Ramos (cell line): ENCODE results near the gene HDAC5.
"Not testable (repeated sequence)": the region's sequence is repeated elsewhere in the genome, so short reads cannot be mapped to it uniquely, and the experiment has no call there.

Source experiments
- in situ Hi-C: fragments of 300-500 bp; cut with MboI; formaldehyde crosslinking; loops from one replicate; pipeline ENCODE4 v1.14.3; 2022; ENCODE audit warnings: low sequenced_read_pairs; ENCODE audit not compliant: unreplicated experiment

The HDAC5 gene

GRCh38 chr17:44123356-44124117 is at the start of gene HDAC5:
Gene HDAC5, minus strand, starts transcription at chr17:44123641. Its CDS starts 6,126 bp downstream, at chr17:44117515.
- in situ Hi-C loops = no loop called here

GRCh38 chr17:44171931-44172455 is 48.6 kb upstream of the HDAC5 start:
- in situ Hi-C loops = no loop called here

- in situ Hi-C loops = no loop called here
Observed at GRCh38 chr17:44170499-44171201, 47.2 kb upstream of the HDAC5 start, which contains the start of gene ASB16. Gene ASB16, plus strand, starts transcription at chr17:44170704. Its CDS starts 86 bp downstream, at chr17:44170790.

- in situ Hi-C loops = no loop called here
Observed at GRCh38 chr17:44170135-44170498, 46.7 kb upstream of the HDAC5 start.

- in situ Hi-C loops = no loop called here
Observed at GRCh38 chr17:44167181-44167861, 43.9 kb upstream of the HDAC5 start.

- in situ Hi-C loops = no loop called here
Observed at GRCh38 chr17:44164476-44164875, 41.0 kb upstream of the HDAC5 start.

GRCh38 chr17:44159519-44160210 is 36.2 kb upstream of the HDAC5 start:
- in situ Hi-C loops = no loop called here

GRCh38 chr17:44155488-44155887 is 32.0 kb upstream of the HDAC5 start:
- in situ Hi-C loops = no loop called here

GRCh38 chr17:44152875-44153274 is 29.4 kb upstream of the HDAC5 start:
- in situ Hi-C loops = no loop called here

GRCh38 chr17:44149750-44150329 is 26.4 kb upstream of the HDAC5 start:
- in situ Hi-C loops = no loop called here

- in situ Hi-C loops = not testable (repeated sequence)
Observed at GRCh38 chr17:44149066-44149465, 25.6 kb upstream of the HDAC5 start.

GRCh38 chr17:44147812-44148211 is 24.4 kb upstream of the HDAC5 start:
- in situ Hi-C loops = no loop called here

GRCh38 chr17:44146375-44147346 is 23.2 kb upstream of the HDAC5 start:
- in situ Hi-C loops = no loop called here

- in situ Hi-C loops = no loop called here
Observed at GRCh38 chr17:44144966-44145739, 21.7 kb upstream of the HDAC5 start.

GRCh38 chr17:44143921-44144320 is 20.5 kb upstream of the HDAC5 start:
- in situ Hi-C loops = not testable (repeated sequence)

GRCh38 chr17:44137891-44138709 is 14.7 kb upstream of the HDAC5 start:
- in situ Hi-C loops = no loop called here
